Activated naive CD4-positive, alpha-beta T cell treated with anti-CD3 and anti-CD28 coated beads, Interleukin-2, amount 50 U/mL, for 16 hours (primary cell): ENCODE results near the gene DGCR2.

ENCODE experiments used
- DNase-seq: peaks from one replicate; pipeline ENCODE4 v3.0.0-alpha.2; 2020

Gene DGCR2

DNA sequence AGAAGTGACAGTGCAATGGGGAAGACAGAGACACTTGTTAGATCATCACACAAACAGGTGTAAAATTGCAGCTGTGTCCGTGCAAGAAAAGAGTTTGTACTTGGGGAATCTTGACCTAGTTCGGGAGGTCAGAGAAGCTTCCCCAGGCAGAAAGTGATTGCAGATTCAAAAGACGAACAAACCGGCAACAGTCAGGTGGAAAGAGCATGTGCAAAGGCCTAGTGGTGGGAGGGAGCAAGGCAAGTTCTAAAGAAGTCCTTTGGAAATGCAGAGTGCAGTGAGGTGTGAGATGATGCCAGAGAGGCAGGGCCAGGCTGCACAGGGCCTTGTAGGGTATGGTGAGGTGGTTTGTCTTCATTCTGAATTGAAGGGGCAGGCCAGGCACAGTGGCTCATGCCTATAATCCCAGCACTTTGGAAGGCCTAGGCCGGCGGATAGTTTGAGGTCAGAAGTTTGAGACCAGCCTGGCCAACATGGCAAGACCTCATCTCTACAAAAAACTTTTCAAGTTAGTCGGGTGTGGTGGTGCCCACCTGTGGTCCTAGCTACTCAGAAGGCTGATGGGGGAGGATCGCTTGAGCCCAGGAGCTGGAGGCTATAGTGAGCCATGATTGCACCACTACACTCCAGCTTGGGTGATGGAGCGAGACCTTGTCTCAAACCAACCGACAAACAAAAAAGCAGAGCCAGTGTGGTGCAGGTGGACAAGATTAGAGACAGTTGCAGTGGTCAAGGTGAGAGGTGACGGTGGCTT, 24.2 kb upstream of the DGCR2 start:
- no peak for DNase-seq

DNA sequence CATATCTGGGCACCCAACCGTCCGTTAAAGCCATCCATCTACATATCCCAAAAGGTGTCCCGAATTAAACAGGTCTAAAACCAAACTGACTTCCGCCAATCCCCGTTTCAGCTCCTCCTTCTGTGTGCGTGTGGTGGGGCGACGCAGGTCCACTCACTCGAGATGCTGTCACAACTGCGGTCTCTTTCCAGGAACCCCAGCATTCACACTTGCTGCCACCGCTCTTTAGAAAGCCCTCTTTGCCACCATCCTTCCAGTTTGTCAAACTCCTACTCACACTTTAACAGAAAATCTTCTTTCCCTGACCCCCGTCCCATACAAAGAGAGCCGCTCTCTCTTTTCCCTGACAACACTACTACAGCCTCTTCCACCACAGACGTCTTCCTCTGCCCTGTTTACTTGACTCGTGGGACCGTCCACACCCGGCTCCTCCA, 21.8 kb upstream of the DGCR2 start:
- DNase-seq = no peak

DNA sequence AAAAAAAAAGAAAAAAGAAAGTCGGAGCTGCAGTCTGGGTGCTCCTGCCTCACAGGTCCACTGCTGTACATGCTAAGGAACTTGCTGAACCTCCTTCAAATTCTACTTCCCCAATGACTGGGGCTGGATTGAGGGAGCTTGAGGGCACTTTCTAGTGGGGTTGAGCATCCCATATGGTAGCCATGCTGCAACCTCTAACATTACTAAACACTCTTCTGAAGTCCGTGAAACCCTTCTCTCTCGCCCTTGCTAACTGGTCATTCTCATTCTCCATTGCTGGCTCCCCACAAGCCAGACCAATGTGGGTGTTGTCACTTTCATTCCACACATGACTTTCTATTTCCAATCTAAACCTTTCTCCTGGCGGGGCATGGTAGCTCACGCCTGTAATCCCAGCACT, 21.0 kb upstream of the DGCR2 start:
- DNase-seq = no peak

DNA sequence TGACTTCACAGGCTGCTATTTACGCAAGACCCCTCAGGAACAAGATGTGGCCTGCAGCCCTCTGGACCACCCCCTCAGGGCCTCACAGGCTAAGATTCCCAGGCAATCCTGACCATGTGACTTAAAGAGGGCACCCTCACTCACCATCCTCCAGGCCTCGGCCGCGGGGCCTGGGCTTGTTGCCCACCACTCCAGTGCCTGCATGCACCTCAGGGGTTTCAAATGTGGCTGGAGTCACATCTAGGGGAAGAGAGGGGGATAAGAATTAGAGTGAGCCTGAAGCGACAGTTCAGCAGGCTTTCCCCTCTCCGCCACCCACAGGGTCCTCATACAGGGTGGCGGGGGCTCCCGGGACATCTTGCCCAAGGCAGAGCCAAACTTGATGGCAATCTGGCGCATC, 20.2 kb upstream of the DGCR2 start:
- DNase-seq = no peak

DNA sequence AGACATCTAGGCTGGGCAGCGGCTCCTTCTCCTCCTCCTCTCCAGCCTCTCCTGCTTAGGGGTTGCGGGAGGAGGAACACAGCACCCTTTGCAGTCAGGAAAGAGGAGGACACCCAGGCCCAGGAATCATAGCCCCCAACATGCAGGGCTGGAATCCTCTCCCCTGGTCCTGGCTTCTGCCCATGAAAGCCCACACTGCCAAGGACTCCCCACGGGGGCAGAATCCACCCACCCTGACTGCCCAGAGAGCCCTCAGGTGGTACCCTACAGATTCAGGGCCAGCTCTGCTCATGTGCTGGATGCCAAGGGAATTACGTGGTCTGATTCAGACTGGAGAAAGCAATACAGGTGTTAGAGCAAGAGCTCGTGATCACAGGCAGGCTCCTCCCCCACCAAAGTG, 17.8 kb upstream of the DGCR2 start:
- no peak for DNase-seq

DNA sequence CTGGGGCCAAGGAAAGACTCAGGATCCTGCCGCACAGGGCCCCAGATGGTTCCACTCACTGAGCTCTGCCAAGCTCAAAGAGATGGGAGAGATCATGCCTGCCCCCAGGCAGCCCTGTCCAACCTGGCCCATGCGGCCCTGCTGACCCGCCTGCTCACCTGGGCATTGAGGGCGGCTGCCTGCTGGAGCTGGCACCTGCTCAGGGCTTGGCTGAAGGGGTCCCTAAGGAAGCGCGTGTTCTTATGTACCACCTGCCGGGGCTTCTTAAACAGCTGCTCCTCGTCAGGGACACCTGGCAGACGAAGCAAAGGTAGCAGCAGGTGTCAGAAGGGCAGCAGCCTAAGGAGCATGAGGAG, 16.8 kb upstream of the DGCR2 start:
- DNase-seq = no peak

DNA sequence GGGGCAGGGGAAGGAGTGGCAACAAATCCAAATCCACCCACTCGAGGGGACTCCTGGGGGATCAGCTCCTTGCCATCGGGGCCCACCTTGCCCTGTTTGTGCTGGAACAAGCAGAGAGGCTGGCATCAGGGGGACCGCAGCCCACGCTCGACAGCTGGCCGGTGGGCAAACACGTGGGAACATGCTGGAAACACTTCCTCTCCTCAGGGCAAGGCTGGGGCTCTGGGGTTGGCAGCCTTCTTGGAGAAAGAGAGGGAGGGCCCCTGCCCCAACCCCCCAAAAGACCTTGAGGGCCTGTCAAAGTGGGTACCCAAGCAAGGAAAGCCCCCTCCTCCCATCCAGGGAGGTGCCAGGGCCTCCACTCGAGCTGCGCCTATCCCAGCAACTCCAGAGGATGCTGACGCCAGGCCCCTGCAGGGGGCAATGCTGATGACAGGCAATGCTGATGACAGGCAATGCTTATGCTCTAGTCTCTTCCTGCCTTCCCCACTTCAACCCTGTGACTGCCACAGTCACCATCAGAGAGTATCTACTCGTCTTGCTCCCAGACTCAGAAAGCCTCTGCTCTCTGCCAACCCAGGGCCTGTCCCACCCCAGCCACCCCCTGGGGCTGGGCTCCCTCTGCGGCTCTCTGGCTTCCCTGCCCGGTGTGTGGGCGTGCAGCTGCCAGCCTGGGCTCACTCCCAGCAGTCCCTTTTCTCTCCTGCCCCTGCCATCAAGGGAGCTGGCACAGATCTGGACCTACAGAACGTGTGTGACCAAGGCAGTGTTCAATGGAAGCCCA, 16.2 kb upstream of the DGCR2 start:
- no peak for DNase-seq

DNA sequence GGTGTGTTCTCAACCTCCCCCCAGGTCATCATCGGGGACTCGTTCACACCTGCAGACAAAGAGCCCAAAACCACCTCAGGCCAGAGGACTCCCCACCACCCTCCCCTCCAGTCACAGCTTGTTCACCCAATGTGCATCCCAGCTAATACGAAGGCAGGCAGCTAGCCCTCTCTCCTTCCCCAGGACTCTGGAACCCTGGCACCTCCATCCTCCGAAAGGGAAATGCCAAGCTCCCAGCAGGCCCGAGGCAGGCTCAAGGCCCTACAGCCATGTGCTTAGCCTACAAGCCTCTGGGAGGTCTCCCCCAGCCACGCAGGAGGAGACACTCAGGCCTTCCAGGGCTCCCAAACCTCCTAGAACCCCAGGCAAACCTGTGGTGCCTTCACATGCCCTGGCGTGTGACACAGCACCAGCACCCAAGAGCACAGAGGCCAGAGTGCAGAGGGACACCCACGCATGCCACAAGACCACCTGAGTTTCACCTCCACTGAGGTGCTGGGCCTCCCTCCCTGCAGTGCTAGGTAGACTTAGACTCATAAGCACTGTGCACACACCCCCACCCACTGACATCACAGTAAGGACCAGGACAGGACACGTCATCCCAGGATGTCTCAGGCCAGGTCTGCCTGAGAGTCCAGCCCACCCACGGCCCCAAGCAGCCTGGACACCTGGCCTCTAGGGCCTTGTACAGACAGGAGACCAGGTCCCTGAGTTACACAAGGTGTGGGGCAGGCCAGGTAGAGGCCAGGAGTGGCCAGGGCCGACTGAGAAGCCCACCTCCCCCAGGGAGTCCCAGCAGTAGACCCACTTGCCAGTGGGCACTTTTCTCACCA, 15.4 kb upstream of the DGCR2 start:
- no peak for DNase-seq

DNA sequence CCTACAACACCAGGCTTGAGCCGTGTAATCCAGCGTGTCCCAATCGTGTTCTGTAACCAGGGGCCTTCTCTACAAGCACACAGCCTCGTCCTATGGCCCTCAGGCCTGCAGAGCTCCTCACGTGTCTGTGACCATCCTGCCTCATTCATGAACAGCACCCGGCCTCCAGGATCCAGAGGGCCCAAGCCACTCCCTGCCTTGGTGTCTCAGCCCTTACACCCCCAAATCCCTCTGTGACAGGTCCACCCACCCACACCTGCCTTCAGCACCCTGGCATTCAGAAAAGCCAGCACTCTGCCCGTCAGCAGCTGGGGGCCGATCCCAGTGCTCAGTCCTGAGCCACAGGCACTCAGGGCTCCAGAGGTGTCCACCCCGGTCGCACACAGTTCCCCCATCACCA, 14.7 kb upstream of the DGCR2 start:
- no peak for DNase-seq

DNA sequence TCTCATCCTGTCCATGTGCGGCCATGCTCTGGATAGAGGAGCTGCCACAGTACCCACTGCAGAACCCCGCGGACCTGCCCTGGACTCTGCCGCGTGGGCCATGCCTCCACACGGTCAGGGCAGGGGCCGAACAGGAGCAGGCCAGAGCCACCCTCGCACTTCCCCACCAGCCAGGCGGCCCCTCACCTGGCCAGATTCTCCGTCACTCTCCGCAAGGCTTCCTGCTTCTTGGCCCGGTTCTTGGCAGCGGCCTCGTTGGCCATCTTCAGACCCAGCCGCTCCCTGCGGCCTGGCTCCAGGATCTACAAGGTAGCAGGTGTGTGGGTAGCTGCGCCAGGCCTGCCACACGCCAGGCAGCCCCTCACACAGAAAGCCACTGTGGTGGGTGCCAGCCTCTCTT, 12.7 kb upstream of the DGCR2 start:
- DNase-seq = no peak

DNA sequence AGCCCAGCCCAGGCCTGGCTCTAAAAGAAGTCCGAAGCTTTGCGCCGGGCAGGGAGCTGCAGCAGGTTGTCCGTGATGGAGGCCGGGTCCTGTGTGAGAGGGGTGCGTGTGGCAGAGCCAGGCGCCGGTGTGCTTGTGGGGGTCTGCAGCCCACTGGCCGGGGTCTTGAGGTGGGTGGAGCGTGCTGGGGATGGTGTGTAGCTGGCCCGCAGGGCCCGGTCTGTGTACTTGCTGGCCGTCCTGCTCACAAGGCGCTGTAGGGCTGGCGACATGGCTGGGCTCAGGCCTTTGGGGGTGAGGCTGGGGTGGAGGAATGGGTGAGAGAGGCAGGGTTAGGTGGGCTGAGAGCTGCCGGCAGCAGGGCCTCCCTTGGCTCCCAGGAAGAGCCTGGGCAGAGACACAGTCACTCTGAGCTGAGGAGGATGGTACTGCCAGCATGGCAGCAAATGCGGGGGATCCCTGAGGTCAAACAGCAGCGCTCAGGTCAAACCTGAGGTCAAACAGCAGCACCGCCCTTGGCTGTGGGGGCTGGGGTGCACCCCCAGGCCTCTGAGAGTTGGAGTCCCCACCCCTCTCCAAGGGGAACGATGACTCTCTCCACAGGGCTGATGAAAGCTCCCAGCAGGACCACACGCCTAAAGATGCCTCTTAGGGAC, 12.1 kb upstream of the DGCR2 start:
- DNase-seq = no peak

DNA sequence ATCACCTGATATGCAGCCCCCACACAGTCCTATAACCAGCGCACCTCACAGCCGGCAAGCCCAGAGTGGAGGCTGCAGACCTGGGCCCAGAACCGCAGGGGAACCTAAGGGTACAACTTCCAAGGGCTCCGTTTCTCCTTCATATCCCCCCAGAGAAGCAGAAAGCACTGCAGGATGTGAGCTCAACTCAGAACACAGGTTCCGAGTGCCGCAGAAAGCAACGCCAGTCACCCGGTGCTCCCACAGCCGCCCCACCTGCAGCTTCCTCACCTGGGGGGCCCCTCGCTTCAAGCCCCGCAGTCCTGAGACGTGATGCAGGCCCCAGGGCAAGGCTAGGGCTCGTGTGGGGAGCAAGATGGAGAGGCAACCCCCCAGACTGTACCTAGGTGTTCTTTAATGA, 11.3 kb upstream of the DGCR2 start:
- no peak for DNase-seq

DNA sequence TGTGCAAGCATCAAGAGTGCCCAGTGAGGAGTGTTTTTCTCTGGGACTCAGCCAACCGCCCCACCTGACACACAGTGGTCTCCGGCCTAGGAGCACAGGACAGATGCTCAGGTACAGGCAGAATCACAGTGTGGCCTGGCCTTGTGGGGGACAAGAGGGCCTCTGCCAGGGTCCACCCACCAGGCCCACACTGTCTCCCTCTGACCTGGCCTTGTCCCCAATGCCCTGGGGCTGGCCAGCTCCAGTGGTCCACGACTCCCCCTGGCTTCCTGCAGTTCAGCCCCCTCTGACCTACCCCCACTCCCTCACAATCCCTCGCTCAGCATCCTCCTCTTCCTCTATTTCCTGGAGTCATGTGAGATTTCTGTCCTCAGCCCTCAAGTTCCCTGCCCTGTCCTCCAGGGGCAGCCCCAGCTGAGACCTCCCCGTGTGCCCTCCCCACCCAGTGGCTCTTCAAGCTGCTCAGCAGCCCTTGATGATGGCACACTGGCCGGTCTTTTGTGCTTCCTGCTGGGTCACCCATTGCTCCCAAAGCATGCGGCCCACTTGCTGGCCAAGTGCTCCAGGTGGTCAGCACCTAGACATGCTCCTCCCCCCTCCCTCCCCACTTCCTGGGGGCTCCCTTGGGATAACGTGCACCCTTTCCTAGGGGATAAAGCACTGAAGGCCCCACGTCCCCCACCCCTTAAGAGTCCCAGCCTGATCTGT, 10.6 kb upstream of the DGCR2 start:
- DNase-seq = no peak

DNA sequence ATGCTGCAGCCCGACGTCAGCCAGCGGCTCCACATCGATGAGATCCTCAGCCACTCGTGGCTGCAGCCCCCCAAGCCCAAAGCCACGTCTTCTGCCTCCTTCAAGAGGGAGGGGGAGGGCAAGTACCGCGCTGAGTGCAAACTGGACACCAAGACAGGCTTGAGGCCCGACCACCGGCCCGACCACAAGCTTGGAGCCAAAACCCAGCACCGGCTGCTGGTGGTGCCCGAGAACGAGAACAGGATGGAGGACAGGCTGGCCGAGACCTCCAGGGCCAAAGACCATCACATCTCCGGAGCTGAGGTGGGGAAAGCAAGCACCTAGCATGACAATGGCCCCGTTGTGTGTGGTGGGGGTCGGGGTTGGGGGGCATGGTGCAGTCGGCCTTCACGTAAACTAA, 9.9 kb upstream of the DGCR2 start:
- DNase-seq = no peak

DNA sequence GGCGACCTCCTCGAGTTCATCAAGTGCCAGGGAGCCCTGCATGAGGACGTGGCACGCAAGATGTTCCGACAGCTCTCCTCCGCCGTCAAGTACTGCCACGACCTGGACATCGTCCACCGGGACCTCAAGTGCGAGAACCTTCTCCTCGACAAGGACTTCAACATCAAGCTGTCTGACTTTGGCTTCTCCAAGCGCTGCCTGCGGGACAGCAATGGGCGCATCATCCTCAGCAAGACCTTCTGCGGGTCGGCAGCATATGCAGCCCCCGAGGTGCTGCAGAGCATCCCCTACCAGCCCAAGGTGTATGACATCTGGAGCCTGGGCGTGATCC, 9.4 kb upstream of the DGCR2 start:
- DNase-seq = no peak

DNA sequence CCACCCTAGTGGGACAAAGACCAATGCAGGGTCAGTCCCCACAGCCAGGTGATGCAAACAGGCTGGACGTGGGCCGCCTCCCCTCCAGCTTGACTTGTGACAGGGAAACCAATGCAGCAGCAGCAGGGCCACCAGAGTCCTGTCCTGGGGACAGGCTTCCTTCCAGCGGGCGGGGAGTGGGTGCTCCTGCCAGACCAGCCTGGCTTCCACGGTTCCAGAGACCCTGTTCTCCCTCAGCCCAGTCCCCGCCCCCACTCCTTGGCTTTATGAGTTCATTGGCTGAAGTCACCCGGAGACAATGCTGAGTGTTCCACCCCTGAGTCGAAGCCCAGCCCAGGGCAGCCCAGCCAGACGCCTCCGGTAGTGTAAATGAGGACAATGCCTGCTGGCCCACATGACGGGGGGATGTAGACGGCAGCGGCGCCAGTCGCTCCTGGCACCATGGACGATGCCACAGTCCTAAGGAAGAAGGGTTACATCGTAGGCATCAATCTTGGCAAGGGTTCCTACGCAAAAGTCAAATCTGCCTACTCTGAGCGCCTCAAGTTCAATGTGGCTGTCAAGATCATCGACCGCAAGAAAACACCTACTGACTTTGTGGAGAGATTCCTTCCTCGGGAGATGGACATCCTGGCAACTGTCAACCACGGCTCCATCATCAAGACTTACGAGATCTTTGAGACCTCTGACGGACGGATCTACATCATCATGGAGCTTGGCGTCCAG, 8.9 kb upstream of the DGCR2 start, which contains the start of gene TSSK2:
TSSK2 (plus strand) TSS at position 350 of the 726 bp plus-strand sequence; CDS start at position 442, 92 bp downstream.
- no peak for DNase-seq

DNA sequence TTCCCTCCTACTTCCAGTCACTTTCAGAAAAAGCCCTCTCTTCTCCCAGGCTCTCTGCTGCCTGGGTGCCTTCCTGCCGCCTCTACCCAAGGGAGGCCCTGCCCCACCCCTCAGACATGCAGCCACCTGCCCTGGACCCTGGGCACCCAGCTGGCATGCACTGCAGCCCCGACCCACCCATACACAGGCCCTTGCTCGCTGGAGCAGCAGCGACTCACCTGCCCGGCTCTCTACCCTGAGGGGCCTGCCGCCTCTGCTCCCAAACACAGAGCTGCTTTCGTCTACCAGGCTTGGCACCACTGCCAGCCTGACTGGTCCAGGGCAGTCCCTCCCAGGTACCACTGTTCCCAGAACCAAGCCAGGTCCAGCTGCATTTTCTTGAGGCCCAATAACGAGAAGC, 7.7 kb upstream of the DGCR2 start:
- no peak for DNase-seq

DNA sequence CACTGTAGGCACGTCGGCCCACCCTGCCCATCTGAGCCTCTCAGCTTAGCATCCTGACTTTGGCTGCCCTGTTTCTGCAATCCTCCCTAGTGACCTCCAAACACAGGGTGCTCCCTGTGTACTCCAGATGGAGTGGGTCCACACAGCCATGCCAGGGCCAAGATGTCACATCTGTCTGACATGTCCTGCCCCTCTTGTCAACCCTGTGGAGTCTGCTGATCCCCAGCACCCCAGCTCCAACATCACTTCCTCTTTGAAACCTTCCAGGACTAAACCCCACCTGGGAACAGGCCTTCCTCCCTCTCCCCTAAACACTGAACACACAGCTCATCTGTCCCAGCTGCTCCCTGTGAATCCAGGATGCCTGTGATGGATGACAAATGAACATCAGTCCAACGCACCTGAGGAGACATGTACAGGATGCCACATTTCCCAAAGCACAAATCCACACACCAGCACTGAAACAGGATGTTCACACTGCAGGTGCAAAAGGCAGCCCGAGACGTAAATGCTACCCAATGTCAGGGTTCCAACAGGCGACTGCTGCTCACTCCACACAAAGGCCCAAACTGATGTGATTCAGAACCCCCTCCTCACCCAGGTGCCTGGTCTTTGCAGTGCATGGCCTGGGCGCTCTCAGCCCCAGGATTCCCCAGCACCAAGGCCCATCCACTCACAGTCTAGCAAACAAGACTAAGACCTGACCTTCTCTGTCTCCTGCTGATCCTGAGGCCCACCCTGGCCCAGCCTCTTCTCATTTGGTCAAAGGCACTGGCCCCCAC, 6.9 kb upstream of the DGCR2 start:
- no peak for DNase-seq

DNA sequence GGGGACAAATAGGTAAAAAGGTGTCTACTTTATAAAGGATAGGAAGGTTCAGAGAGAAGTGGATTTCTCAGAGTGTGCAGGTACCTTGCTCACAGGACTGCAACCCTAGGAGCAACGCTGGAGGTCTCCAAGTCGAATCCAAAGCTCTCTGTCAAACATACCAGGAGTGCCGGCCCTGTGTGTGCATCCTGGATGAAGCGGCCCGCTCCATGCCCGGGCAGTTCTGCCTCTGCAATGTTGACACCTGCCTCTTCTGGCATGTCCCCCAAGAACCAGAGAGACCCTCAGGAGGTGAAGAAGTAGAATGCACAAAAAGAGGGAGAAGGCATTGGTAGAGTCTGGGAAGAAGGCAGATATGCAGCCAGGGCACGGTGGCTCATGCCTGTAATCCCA, 5.8 kb upstream of the DGCR2 start:
- no peak for DNase-seq

DNA sequence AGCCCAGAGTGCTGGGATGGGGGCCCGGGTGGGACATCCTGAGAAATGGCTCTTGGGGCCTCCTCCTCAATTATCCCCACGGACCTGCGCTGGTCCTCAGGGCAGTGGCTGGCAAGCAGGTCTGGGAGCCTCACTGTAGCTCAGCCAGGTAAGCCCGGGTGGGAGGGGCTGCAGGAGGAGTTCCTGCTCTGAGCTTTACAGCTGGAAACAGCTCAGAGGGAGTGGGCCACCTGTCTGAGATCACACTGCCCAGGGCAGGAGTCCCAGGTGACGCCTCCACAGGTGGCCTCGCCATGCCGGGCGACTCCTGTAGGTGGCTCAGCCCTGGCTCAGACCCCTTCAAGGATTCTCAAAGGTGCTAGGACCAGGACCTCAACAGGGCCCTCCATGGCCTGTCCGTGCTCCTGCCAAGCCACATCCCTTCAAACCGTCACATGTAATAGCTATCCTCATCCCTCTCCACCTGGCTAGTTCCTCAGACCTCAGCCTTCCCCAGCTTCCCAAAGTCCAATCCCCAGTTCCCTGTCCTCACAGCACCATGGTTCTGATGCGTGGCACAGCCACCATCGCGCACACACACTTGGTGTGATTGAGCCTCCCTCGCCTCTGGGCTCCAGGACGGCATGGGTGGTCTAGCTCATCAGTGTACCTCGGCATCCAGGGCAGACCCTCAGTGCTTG, 5.3 kb upstream of the DGCR2 start:
- DNase-seq = no peak
